Mucosa of descending colon (tissue), 3 donors: ENCODE measurements around the gene RPL15. TPM values are rescaled to one million over a fixed set of nuclear protein-coding genes. Genes with fewer than 3 reads are reported as not detected.

Experiments
- ATAC-seq: fragments of 200-7000 bp; cut with Tn5 transposase; one replicate; pipeline ENCODE4 v1.9.1; 2020; ENCODE audit warnings: mild to moderate bottlenecking, moderate library complexity
- DNase-seq, 3 donors: peaks; one replicate each; pipeline ENCODE4 v3.0.0-alpha.2; 2020
- H3K36me3 ChIP-seq: fragments of 200-600 bp; one replicate; pipeline ENCODE4 v1.8.0; 2021; ENCODE audit warnings: low read depth, mild to moderate bottlenecking
- H3K4me1 ChIP-seq: fragments of 200-600 bp; one replicate; pipeline ENCODE4 v1.8.0; 2021; ENCODE audit warnings: low read depth, mild to moderate bottlenecking
- H3K4me3 ChIP-seq: fragments of 200-600 bp; one replicate; pipeline ENCODE4 v1.8.0; 2021; ENCODE audit warnings: mild to moderate bottlenecking
- H3K9me3 ChIP-seq: fragments of 200-600 bp; one replicate; pipeline ENCODE4 v1.8.0; 2021; ENCODE audit warnings: mild to moderate bottlenecking
- intact Hi-C, 2 donors: fragments of 100-400 bp; cut with DNase I in 1 of 2; cut with micrococcal nuclease in 1 of 2; formaldehyde crosslinking; loops; one replicate each; pipeline versions ENCODE4 v1.11.0 to v1.11.1; 2022; cut with DNase I, micrococcal nuclease
- total RNA-seq, 3 donors: library from RNA; stranded (reverse); fragmentation: NEBNext Ultra II Directional in 2 of 3; extraction: Animal tissue kit (Norgen Biotek cat#: 25700) in 2 of 3; gene quantifications; one replicate each; pipeline versions ENCODE4 v1.2.1 to v1.2.4, GENCODE V29; 2021 to 2023
- TF ChIP-seq, protein P1 (sequence below): fragments of 200-600 bp; IDR thresholded peaks from one replicate; pipeline ENCODE4 v1.8.0; 2022; ENCODE audit warnings: antibody characterized with exemption, mild to moderate bottlenecking
- donor health status: DM: no; HTN: no; CAD: no; lungs with moderate emphysema.
- donor health status: DM: no; HTN: no; CAD: no.
- donor health status: DM: no; HTN: yes; CAD: no.

RPL15 gene
- total RNA-seq, 3 donors from 2014 or later = 1,277 to 1,409 (median 1,319) TPM

DNA sequence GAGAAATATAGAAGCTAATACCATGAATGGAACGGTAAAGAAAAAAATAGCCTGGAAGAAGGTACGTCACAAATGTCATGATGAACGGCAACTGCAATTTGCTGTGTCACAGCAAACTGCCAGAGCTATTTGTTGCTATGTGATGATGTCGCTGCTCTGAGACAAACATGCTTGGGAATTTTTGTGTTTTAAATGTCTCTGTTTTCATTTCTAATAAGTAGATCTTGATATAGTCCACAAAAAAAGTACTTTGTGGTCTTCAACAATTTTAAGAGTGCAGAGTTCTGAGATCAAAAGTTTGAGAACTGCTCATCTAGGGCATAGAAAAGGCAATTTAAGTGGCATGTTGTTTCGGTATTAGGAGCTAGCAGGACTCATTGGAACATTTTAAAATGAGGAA lies 23.8 kb downstream of the RPL15 start:
- peaks cover 1% of the 10 kb centered on the region for H3K36me3 ChIP-seq
- no peak for ATAC-seq

DNA sequence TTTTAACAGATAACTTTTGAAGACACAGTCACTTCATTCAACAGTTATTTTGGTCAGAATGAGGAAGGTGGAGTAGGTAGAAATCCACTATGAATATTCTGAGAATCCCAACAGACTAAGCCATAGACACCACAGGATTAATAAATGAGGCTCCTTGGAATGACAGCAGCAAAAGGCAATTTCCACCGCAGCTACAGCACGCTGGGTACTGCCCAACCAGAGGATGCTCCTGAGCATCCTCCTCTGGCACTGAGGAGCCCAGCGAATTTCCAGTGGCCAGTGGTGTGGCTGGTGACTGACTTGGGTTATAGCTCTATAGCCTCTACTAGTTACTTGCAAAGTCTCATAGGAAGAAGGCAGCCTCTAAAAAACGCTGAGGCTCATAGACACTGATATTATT lies 24.5 kb downstream of the RPL15 start:
- peaks cover 4% of the 10 kb centered on the region for H3K4me1 ChIP-seq
- intact Hi-C loops = no loop called here
- TF ChIP-seq, protein P1, sequence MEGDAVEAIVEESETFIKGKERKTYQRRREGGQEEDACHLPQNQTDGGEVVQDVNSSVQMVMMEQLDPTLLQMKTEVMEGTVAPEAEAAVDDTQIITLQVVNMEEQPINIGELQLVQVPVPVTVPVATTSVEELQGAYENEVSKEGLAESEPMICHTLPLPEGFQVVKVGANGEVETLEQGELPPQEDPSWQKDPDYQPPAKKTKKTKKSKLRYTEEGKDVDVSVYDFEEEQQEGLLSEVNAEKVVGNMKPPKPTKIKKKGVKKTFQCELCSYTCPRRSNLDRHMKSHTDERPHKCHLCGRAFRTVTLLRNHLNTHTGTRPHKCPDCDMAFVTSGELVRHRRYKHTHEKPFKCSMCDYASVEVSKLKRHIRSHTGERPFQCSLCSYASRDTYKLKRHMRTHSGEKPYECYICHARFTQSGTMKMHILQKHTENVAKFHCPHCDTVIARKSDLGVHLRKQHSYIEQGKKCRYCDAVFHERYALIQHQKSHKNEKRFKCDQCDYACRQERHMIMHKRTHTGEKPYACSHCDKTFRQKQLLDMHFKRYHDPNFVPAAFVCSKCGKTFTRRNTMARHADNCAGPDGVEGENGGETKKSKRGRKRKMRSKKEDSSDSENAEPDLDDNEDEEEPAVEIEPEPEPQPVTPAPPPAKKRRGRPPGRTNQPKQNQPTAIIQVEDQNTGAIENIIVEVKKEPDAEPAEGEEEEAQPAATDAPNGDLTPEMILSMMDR = no peak

More for the DNA sequence above, 23.8 kb downstream of the RPL15 start:
- Histone ChIP-seq H3K9me3 (no peaks in the 10 kb centered on the region), H3K4me3 (no peak overlapping the region), H3K4me1 (peaks cover 4% of the 10 kb centered on the region)
- TF ChIP-seq, protein P1 = no peak
- DNase-seq = no peak
- intact Hi-C loops = no loop called here

DNA sequence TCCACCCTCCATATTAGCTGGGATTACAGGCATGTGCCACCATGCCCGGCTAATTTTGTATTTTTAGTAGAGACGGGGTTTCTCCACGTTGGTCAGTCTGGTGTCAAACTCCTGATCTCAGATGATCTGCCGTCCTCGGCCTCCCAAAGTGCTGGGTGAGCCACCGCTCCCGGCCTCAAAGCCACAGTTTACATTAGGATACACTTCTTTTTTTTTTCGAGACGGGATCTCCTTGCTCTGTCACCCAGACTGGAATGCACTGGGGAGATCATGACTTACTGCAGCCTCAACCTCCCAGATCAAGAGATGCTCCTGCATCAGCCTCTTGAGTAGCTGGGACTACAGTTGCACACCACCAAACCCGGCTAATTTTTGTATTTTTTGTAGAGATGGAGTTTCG lies 25.6 kb downstream of the RPL15 start:
- DNase-seq (no peak), ATAC-seq (no peak)
- TF ChIP-seq, protein P1 = no peak
- Histone ChIP-seq H3K9me3 (no peaks in the 10 kb centered on the region), H3K36me3 (peaks cover 4% of the 10 kb centered on the region), H3K4me1 (peaks cover 13% of the 10 kb centered on the region), H3K4me3 (no peak overlapping the region)
- intact Hi-C loops = no loop called here

More for the DNA sequence above, 24.5 kb downstream of the RPL15 start:
- H3K4me3 ChIP-seq = no peak overlapping the region
- DNase-seq = no peak
- H3K36me3 ChIP-seq = peaks cover 4% of the 10 kb centered on the region
- H3K9me3 ChIP-seq = no peaks in the 10 kb centered on the region
- ATAC-seq = no peak

DNA sequence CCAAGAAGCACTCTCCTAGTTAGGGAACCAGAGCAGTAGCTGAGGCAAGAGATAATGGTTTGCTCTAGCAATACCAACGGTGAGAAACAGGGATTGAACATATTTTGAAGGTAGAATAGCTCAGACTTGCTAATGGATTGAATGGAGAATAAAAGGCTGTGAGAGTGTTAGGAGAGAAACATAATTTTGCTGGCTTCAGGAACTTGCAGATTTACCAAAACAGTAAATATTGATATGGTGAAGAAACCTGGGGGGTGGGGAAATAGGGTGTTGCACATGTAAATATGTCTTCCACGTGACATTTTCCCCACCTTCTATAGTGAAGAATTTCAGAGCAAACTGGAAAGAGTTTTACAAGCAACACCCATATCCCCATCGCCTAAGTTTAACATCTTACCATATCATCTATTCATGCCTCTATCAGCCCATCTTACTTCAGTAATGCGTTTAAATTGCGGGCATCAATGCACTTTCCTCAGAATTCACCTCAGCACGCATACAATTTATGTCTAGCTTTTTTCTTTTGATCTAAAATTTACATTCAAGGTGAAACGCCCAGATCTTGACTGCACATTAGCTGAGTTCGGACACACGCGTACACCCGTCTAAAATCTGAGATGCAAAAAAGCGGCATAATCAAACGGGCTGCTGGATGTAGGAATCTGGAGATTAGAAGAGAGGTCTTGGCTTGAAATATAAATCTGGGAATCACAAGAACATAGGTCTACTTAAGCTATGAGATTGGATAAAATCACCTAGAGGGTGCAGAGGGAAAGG lies 27.3 kb downstream of the RPL15 start:
- DNase-seq (no peak), ATAC-seq (no peak)
- Histone ChIP-seq H3K4me3 (peak overlapping the region; percentile 54), H3K36me3 (peaks cover 4% of the 10 kb centered on the region), H3K9me3 (no peaks in the 10 kb centered on the region), H3K4me1 (peaks cover 13% of the 10 kb centered on the region)
- TF ChIP-seq, protein P1 = no peak
- intact Hi-C loops = no loop called here

DNA sequence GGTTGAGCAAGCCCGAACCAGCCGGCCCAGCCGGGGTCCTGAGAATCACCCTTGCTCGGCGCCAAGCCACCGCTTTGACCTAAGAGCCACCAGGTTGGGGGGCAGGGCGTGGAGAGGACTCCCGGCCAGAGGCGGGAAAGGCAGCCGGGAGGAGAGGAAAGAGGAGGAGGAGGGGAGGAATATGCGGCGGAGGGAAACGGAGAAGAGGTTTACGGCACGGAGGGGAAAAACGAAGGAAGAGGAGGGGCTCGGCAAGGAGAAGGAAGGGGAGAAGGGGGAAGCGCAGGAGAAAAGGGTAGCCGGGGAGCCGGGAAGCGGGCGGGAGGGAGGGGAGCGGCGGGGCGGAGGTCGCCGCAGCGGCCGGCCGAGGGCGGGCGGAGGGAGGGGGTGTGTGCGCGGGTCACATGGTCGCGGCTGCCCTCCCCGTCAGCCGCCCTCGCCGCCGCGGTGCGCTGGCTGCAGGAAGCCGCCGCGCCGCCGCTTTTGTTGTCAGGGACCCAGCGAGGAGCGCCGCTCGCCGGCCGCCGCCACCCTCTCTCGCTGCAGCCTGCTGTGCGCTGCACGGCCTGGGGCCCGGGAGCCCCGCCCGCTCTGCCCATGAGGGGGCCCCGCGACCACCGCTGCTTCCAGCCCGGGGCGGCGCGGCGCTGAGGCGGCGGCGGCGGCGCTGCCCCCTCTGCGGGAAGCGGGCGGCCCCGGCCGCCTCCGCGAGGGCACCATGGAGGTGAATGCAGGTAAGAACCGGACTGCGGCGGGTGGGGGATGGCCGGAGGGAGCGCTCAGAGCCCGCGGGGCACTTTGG lies 28.1 kb downstream of the RPL15 start, which contains the start of gene NR1D2:
Gene NR1D2, plus strand, starts transcription at position 426 of the 802 bp plus-strand sequence. Its CDS starts 293 bp downstream, at position 719.
- TF ChIP-seq, protein P1 = no peak
- Histone ChIP-seq H3K9me3 (no peaks in the 10 kb centered on the region), H3K4me3 (peak within 1 kb of the TSS; percentile 54), H3K4me1 (peaks cover 18% of the 10 kb centered on the region), H3K36me3 (peaks cover 4% of the 10 kb centered on the region)
- intact Hi-C loops = no loop called here
- ATAC-seq (peak; percentile 70), DNase-seq (peak; percentile 87 to 91 (median 90))
